ENCODE results near the gene SLC14A1. TPM values are rescaled to one million over a fixed set of nuclear protein-coding genes. Genes with fewer than 3 reads are reported as not detected.

SLC14A1 gene
- 2.3 and 6.9 TPM in 2 replicates for total RNA-seq (2014; rRNA removed)
- Bru-seq, nascent RNA = percentile 50 among the genes with signal in this experiment
- BruChase-seq, experiment 1, labeled RNA remaining after a 6-hour chase = percentile 45 among the genes with signal in this experiment
- BruChase-seq, experiment 2, labeled RNA remaining after a 2-hour chase = percentile 61 among the genes with signal in this experiment
- long read RNA-seq, partial matches to known transcripts = 7 of 11 reads
- long read RNA-seq, other reads (novel, unspliced or antisense) = 1 of 11 reads

GRCh38 chr18:45723567-45724355 lies at the start of gene SLC14A1:
SLC14A1 (plus strand) TSS chr18:45724181; CDS start chr18:45730321, 6,140 bp downstream.
- intact Hi-C loops (cut with micrococcal nuclease) = loop anchor here (1.0 to 5.0 kb wide), 4 partner anchors 49 to 157 kb away; no protein-coding TSS in a partner anchor
- POLR2A ChIA-PET (ENCODE audit: unreplicated experiment) = no interaction called here
- no peaks in the 10 kb centered on the region for H3K9me2 ChIP-seq (replicated peaks; ENCODE audit: low read length)

GRCh38 chr18:45677276-45677807 lies 46.6 kb upstream of the SLC14A1 start:
- no peak for DNase-seq
- Histone ChIP-seq H3K27ac (ENCODE audit: low read length) (no peak overlapping the region), H3K4me3 (ENCODE audit: low read length) (no peak overlapping the region), H3K36me3 (ENCODE audit: low read depth, low read length) (no peaks in the 10 kb centered on the region), H4K20me1 (ENCODE audit: low read length) (no peaks in the 10 kb centered on the region), H3K4me2 (ENCODE audit: low read length) (no peak overlapping the region), H2AFZ (ENCODE audit: low read length) (no peak overlapping the region), H3K9ac (ENCODE audit: low read length) (no peak overlapping the region), H3F3A (ENCODE audit: low read length, unreplicated experiment) (no peaks in the 10 kb centered on the region), H3K9me2 (replicated peaks; ENCODE audit: low read length) (no peaks in the 10 kb centered on the region), H3K27me3 (ENCODE audit: low read length) (no peaks in the 10 kb centered on the region), H3K9me3 (ENCODE audit: low read length) (no peaks in the 10 kb centered on the region), H3K4me1 (ENCODE audit: insufficient read depth, low read length) (no peaks in the 10 kb centered on the region), H3K79me2 (ENCODE audit: low read length) (no peaks in the 10 kb centered on the region)
- intact Hi-C loops (cut with micrococcal nuclease) = no loop called here
- ATAC-seq = no peak
- TF ChIP-seq EZH2 (IDR thresholded peaks at IDR 0.05; ENCODE audit: low read length, unreplicated experiment) (no peak), CTCF (conservative IDR thresholded peaks at IDR 0.05; ENCODE audit: low read depth, low read length) (no peak), EZH2phosphoT487 (IDR thresholded peaks at IDR 0.05; ENCODE audit: borderline replicate concordance, low read length) (no peak)
- ChIA-PET POLR2A (ENCODE audit: unreplicated experiment) (no interaction called here), CTCF (no interaction called here)
- no TSS peak for BruUV-seq (replicated peaks)

More at GRCh38 chr18:45723567-45724355, at the start of gene SLC14A1:
- CTCF ChIA-PET = interaction anchor here (1.1 kb wide), 1 partner anchor 116 kb away, joined by 5 read pairs; no protein-coding TSS in a partner anchor
- ATAC-seq (no peak), DNase-seq (no peak)
- Histone ChIP-seq H4K20me1 (ENCODE audit: low read length) (no peaks in the 10 kb centered on the region), H3K27me3 (ENCODE audit: low read length) (no peaks in the 10 kb centered on the region), H3K79me2 (ENCODE audit: low read length) (no peaks in the 10 kb centered on the region), H3K9ac (ENCODE audit: low read length) (no peak within 1 kb of the TSS), H3K4me2 (ENCODE audit: low read length) (no peak within 1 kb of the TSS), H2AFZ (ENCODE audit: low read length) (no peak within 1 kb of the TSS), H3K9me3 (ENCODE audit: low read length) (no peaks in the 10 kb centered on the region), H3K36me3 (ENCODE audit: low read depth, low read length) (no peaks in the 10 kb centered on the region), H3K27ac (ENCODE audit: low read length) (no peak within 1 kb of the TSS), H3K4me1 (ENCODE audit: insufficient read depth, low read length) (peaks cover 7% of the 10 kb centered on the region; the same call in 1 of the 2 replicates), H3K4me3 (ENCODE audit: low read length) (no peak within 1 kb of the TSS), H3F3A (ENCODE audit: low read length, unreplicated experiment) (no peaks in the 10 kb centered on the region)
- no TSS peak for BruUV-seq (replicated peaks)
- TF ChIP-seq EZH2 (IDR thresholded peaks at IDR 0.05; ENCODE audit: low read length, unreplicated experiment) = no peak
- TF ChIP-seq CTCF (conservative IDR thresholded peaks at IDR 0.05; ENCODE audit: low read depth, low read length) = no peak
- no peak for TF ChIP-seq EZH2phosphoT487 (IDR thresholded peaks at IDR 0.05; ENCODE audit: borderline replicate concordance, low read length)

All from PC-3 (cell line).